22Rv1 (cell line): Measurements from ENCODE around the gene ATP8A1.

Source experiments
- H3K27ac ChIP-seq: fragments of 450-650 bp; 2 replicates; pipeline ENCODE4 v1.5.1; 2017
- CTCF ChIP-seq: fragments of 450-650 bp; IDR thresholded peaks from 2 replicates; pipeline ENCODE4 v1.5.1; 2017; ENCODE audit warnings: mild to moderate bottlenecking
- ZFX ChIP-seq: fragments of 450-650 bp; IDR thresholded peaks from 2 replicates; pipeline ENCODE4 v1.6.1; 2017; ENCODE audit warnings: antibody characterized with exemption, borderline replicate concordance

ATP8A1 gene

GRCh38 chr4:42646013-42646784, 10.7 kb downstream of the ATP8A1 start:
- no peak overlapping the region for H3K27ac ChIP-seq
- no peak for TF ChIP-seq CTCF
- no peak for TF ChIP-seq ZFX

GRCh38 chr4:42644897-42645296, 12.0 kb downstream of the ATP8A1 start:
- TF ChIP-seq ZFX = no peak
- no peak for TF ChIP-seq CTCF

GRCh38 chr4:42643685-42644084, 13.2 kb downstream of the ATP8A1 start:
- no peak for TF ChIP-seq CTCF
- no peak overlapping the region for H3K27ac ChIP-seq

More at GRCh38 chr4:42644897-42645296, 12.0 kb downstream of the ATP8A1 start:
- H3K27ac ChIP-seq = no peak overlapping the region

GRCh38 chr4:42642845-42643615, 13.9 kb downstream of the ATP8A1 start:
- no peak overlapping the region for H3K27ac ChIP-seq
- no peak for TF ChIP-seq CTCF
- TF ChIP-seq ZFX = no peak

- H3K27ac ChIP-seq = no peak overlapping the region
- no peak for TF ChIP-seq CTCF
- no peak for TF ChIP-seq ZFX
Measured at GRCh38 chr4:42642101-42642797, 14.7 kb downstream of the ATP8A1 start.

- TF ChIP-seq CTCF (no peak), ZFX (no peak)
- H3K27ac ChIP-seq = no peak overlapping the region
Measured at GRCh38 chr4:42641656-42642055, 15.2 kb downstream of the ATP8A1 start.

- no peak overlapping the region for H3K27ac ChIP-seq
- no peak for TF ChIP-seq ZFX
- no peak for TF ChIP-seq CTCF
Measured at GRCh38 chr4:42641161-42641560, 15.7 kb downstream of the ATP8A1 start.
